Dedifferentiated amniotic fluid mesenchymal stem cell (primary cell): ENCODE results near the gene ASNSD1.
"Not testable (repeated sequence)": the region's sequence is repeated elsewhere in the genome, so short reads cannot be mapped to it uniquely, and the experiment has no call there.

Experiments used
- DNase-seq: peaks from one replicate; pipeline ENCODE4 v3.0.0-alpha.2; 2016; ENCODE audit errors: extremely low spot score

ASNSD1 gene

GRCh38 chr2:189685540-189686229, 24.4 kb downstream of the ASNSD1 start:
- no peak for DNase-seq

- not testable (repeated sequence) for DNase-seq
These were observed 26.5 kb downstream of the ASNSD1 start for GRCh38 chr2:189687796-189688195.

GRCh38 chr2:189696223-189696622, 35.0 kb downstream of the ASNSD1 start:
- DNase-seq = no peak

GRCh38 chr2:189698020-189698887, 37.0 kb downstream of the ASNSD1 start:
- peak; percentile 64 for DNase-seq

- DNase-seq = no peak
These were observed 39.4 kb downstream of the ASNSD1 start for GRCh38 chr2:189700681-189701080.

- DNase-seq = no peak
These were observed 40.8 kb downstream of the ASNSD1 start for GRCh38 chr2:189702071-189702470.

GRCh38 chr2:189709501-189710221, 48.4 kb downstream of the ASNSD1 start:
- no peak for DNase-seq

- DNase-seq = not testable (repeated sequence)
These were observed 56.3 kb downstream of the ASNSD1 start for GRCh38 chr2:189717593-189717992.

GRCh38 chr2:189719571-189719970, 58.3 kb downstream of the ASNSD1 start:
- no peak for DNase-seq
